Breast epithelium (tissue), 3 donors: ENCODE measurements around the gene ZNF429.

Experiments used
- CTCF ChIP-seq, 3 donors: fragments of 450-650 bp; IDR thresholded peaks; one replicate each; pipeline ENCODE4 v1.5.1; 2016 to 2017; ENCODE audit warnings: antibody characterized with exemption in 3 of 3, mild to moderate bottlenecking in 3 of 3, moderate library complexity in 3 of 3
- POLR2AphosphoS5 ChIP-seq, 3 donors: sonication (generic); formaldehyde crosslinking; IDR thresholded peaks; one replicate each; pipeline ENCODE4 v1.6.1; 2017; ENCODE audit warnings: antibody characterized with exemption in 3 of 3

- no peak for TF ChIP-seq POLR2AphosphoS5 (IDR thresholded peaks at IDR 0.05)
- TF ChIP-seq CTCF (IDR thresholded peaks at IDR 0.05) = no peak
Observed at GRCh38 chr19:21564406-21564805, 59.0 kb downstream of the ZNF429 start.
